NCI-H345 treated with DMSO at 0.1 percent for 48 hours (cell line): ENCODE measurements around the gene NEU1.
"Not testable (repeated sequence)": the region's sequence is repeated elsewhere in the genome, so short reads cannot be mapped to it uniquely, and the experiment has no call there.

ENCODE experiments used
- DNase-seq: peaks from one replicate; lab custom pipeline; 2025; ENCODE audit not compliant: unreplicated experiment; lab: John Stamatoyannopoulos, UW

The NEU1 gene

GRCh38 chr6:31862344-31863235 lies at the start of gene NEU1:
TSS of gene NEU1 (minus strand) at chr6:31862821. CDS start at chr6:31862776, 45 bp downstream.
- DNase-seq: peak; percentile 99

GRCh38 chr6:31911826-31912585 lies 49.4 kb upstream of the NEU1 start:
- no peak for DNase-seq

DNA sequence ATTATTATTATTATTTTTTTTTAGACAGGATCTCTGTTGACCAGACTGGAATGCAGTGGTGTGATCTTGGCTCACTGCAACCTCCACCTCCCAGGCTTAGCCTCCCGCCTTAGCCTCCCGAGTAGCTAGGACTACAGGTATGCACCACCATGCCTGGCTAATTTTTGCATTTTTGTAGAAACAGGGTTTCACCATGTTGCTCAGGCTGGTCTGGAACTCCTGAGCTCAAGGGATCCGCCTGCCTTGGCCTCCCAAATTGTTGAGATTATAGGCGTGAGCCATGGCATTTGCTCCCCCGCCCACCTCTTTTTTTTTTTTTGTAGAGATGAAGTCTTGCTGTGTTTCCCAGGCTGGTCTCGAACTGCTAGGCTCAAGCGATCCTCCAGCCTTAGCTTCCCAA lies 46.7 kb upstream of the NEU1 start:
- DNase-seq: not testable (repeated sequence)

- no peak for DNase-seq
These were observed 46.2 kb upstream of the NEU1 start for GRCh38 chr6:31908791-31909190.

GRCh38 chr6:31908255-31908654 lies 45.6 kb upstream of the NEU1 start:
- DNase-seq: not testable (repeated sequence)

GRCh38 chr6:31907158-31907813 lies 44.7 kb upstream of the NEU1 start:
- no peak for DNase-seq

DNA sequence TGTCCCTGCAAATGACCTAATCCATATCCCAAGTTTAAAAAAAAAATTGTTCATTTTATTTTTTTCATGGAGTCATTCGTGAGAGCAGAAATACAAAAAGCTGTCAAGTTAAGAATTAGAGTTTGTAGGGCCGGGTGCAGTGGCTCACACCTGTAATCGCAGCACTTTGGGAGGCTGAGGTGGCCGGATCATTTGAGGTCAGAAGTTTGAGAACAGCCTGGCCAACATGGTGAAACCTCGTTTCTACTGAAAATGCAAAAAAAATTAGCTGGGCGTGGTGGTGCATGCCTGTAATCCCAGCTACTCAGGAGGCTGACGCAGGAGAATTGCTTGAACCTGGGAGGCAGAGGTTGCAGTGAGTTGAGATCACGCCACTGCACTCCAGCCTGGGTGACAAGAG lies 44.1 kb upstream of the NEU1 start:
- DNase-seq: not testable (repeated sequence)

GRCh38 chr6:31906122-31906521 lies 43.5 kb upstream of the NEU1 start:
- no peak for DNase-seq

GRCh38 chr6:31905041-31905440 lies 42.4 kb upstream of the NEU1 start:
- no peak for DNase-seq

DNA sequence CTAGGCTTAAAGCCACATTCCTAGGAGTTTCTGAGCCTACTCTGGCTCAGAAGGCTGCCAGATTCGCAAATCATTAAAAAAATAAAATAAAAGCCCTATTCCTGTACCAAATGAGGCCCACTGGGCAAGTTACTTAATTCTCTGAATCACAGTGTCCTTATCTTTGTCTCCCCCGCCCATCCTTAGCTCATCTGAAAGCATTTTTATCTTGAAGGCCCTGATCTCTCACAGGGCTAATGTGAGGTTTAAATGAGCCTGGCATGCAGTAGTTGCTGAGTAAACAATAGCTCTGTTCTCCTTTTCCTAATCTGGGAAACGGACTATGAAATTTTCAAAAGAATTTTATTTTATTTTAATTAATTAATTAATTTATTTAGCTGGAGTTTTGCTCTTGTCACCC lies 41.3 kb upstream of the NEU1 start:
- DNase-seq: no peak

DNA sequence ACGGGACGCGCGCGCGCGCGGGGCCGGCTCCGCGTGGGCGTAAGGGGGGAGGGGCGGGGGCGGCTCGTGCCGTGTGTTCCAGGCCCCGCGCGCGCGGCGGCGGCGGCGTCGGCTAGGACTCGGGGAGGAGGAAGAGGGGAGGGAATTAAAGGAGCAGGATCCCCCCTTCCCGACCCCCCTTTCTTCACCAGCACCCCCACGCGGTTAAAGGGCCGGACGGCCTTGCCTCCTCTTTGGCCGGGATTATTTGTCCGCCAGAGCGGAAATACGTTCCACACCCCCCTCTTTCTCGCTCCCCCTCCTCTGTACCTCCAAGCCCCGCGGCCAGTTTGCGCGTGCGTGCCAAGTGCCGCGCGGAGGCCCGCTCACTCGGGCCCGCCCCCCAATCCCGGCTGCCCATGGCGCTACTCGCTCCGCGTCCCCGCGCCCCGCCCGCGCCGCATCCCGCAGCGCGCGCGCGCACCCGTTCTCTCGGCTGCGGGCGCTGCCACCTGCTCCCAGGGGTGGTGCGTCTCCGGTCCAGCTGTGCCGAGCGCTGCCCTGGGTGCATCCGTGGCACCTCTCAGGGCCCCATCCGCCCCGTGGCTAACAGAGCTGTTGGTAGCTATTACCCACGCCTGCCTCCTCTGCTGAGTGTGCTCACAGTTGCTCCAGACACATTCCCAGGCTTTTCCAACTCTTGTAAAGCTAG lies 39.5 kb upstream of the NEU1 start, which contains the start of gene ZBTB12:
Gene ZBTB12 (minus strand): TSS at position 134 of the 691 bp plus-strand sequence. CDS start 781 bp downstream, outside the sequence.
- DNase-seq: peak; percentile 86

DNA sequence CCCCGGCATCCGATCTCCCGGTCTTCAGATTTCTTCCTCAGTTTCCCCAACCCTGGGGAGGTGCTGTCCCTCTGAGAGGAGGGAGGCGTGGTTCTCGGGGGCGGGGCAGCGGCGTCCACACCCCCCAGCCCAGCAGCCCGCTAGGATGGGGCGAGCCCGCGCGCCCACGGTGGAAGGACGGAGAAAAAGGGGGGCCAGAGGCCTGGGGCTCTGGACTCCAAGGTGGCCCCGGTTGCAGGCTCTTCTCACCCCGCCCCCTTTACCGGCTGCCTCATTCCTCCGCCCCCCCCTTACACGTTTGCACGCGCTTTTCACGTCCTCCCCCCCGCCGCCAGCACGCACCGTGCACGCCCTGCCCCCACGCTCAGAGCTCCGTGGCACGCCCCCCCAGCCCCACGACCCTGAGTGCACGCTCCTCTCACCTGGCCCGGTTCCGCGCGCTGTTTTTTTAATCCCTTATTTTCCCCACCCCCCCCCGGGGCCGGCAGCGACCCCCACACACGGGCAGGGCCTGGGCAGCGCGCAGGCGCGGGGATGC lies 38.9 kb upstream of the NEU1 start:
- no peak for DNase-seq

DNA sequence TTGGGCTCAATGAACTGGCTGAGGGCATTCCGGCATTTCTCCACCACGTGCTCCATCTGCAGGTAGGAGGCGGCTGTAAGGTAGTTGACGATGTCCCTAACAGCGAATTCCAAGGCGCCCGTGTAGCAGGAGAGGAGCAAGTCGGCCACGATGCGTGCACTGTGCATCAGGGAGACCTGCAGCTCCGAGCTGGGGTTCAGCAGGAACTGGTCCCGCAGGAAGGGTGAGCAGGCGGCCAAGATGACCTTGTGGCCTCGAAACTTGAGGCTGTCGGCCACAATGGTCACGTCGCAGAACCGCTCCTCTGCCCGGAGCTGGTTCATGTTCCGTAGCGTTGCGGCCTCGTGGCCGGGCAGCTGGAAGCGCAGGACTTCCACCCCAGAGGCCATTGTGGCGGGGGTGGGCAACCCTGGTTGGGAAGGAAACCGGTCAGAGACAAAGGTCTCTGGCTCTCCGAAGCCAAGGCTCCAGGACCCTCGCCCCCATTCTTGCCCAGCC lies 38.3 kb upstream of the NEU1 start:
- DNase-seq: no peak

DNA sequence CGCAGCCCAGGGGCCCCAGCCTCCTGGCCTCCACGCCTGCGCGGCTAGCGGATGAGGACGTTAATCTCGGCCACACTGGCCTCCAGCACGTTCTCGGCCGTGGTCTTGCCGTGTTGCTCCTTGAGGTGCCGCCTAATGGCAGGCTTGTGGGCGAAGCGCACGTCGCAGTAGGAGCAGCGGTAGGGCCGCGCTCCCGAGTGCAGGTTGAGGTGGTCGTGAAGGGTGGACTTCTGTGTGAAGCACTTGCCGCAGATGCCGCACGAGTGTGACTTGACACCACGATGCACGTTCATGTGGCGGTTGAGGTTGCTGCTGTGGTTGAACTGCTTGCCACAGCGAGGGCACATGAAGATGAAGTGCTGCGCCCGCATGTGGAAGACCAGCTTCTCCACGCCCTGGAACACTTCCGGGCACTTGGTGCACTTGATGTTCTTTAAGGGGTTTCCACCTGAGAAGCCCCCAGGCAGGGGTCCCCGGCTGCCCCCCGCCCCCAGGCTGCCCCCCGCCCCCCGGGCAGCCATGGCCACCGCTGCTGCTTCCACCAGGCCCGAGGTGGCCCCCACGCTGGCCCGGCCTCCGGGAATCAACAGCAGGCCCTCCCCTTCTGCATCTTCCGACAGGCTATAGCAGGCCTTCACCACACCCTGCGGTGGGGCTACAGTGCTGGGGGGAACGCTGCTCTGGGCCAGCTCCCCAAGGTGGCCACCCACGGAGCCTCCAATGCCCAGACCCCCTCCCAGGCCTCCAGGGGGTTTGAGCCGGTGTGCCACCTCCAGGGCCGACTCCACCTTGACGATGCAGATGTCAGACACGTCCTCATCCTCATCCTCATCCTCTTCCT lies 37.5 kb upstream of the NEU1 start:
- no peak for DNase-seq

DNA sequence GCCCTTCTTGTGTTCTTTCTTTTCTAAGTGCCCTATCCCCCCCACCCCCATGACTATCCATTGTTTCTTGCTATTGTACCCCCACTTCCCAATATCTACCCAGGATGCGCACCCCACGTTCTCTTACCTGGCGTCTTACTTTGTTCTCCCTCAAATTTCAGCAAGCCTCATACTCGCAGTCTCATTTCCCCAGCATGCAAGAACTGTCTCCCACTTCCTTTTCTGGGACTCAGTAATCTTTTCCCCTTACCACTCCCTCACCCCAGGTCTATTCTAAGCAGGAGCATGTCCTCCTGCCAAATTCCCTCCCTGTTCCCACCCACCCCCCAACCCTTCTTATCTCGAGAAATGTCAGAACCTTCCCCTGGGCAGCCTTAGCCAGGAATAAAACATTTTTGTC lies 36.6 kb upstream of the NEU1 start:
- DNase-seq: no peak

- DNase-seq: peak; percentile 62
These were observed 35.9 kb upstream of the NEU1 start for GRCh38 chr6:31898383-31899011.

GRCh38 chr6:31897612-31898382 lies 35.2 kb upstream of the NEU1 start, which contains the start of gene EHMT2:
TSS of gene EHMT2 (minus strand) at chr6:31897698. CDS start at chr6:31897677, 21 bp downstream.
- peak; percentile 77 for DNase-seq
